GM19035 (cell line): ENCODE results near the gene IL10RB.

Experiments
- ATAC-seq: cut with Tn5 transposase; IDR thresholded peaks from one replicate; pipeline ENCODE4 v1.9.1; 2021; ENCODE audit not compliant: unreplicated experiment

Gene IL10RB

GRCh38 chr21:33325222-33326067, 59.3 kb downstream of the IL10RB start:
- ATAC-seq = peak; percentile 41

DNA sequence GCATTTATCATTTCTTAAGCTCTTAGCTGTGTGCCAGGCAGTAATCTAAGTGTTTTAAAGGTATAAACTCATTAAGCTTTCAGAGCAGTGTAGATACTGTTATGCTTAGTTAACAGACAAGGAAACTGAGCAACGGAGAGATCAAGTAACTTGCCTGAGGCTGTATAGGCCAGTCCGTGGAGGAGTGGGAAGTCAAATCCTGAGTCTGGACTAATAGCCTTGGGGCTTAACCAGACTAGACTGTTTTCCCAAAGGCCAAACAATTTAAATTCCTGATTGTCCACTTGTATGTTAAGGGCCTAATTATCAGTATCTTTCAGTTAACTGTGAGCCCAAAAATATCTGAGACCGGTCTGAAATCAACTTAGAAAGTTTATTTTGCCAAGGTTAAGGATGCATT, 61.2 kb downstream of the IL10RB start:
- ATAC-seq = no peak

GRCh38 chr21:33327792-33328433, 61.7 kb downstream of the IL10RB start:
- no peak for ATAC-seq

DNA sequence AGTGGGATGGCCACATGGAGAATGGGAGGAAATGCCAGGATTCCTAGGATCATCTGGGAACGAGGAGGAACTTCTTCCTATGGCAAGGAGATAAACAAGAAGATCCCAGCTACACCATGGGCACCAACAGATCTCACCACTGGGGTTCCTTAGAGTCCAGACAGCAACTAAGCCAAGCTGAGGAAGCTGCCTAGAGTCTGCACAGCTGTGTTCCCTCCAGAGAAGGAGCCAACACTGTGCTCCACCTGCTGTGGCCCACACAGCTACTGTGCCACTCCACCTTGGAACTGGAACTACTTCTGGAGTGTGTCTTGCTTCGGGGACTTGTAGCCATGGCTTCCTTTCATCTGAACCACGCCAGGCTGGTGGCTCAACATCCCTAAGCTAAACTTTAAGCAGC, 64.6 kb downstream of the IL10RB start:
- ATAC-seq = no peak

- ATAC-seq = peak; percentile 79
Observed at GRCh38 chr21:33332143-33332542, 66.0 kb downstream of the IL10RB start.

- ATAC-seq = no peak
Observed at GRCh38 chr21:33334191-33334590, 68.0 kb downstream of the IL10RB start.

- no peak for ATAC-seq
Observed at GRCh38 chr21:33334824-33335223, 68.7 kb downstream of the IL10RB start.

DNA sequence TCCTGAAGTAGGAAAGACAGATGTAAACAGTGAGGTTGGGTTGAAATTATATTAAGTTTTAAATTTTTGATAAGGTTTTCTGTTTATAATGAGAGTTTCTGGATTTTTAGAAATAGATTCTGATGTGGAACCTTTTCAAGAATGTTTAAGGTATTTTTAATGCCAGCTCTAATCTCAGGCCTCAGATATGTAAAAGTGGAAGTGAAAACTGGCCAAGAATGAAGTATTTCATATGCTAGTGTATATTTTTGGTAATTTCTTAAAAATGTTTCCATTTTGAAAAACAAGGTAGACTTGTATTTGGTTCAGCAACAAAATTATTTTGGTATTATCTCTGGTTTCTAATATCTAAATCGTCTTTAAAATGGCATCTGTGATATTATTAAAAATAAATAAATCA, 73.0 kb downstream of the IL10RB start:
- no peak for ATAC-seq

DNA sequence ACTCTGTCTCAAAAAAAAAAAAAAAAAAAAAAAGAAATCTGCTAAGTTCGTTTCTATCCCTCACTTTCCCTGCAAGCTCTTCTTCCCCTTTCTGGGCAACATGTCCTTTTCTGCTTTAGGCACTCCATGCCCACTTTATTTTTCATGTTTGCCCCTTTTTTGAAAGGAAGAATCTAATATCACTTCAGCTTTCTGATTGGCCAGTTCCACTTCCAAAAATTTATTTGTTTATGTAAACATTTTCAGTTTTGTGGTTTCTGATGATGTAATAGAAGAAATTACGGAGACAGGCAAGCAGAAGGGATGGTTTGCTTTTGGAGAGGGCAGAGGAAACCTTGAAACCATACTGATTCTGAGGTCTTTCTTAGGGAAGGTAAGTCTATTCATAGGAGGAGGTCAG, 73.8 kb downstream of the IL10RB start:
- ATAC-seq = no peak

- ATAC-seq = no peak
Observed at GRCh38 chr21:33345751-33346238, 79.6 kb downstream of the IL10RB start.
